ENCODE measurements around the gene HCRT. TPM values are rescaled to one million over a fixed set of nuclear protein-coding genes. Genes with fewer than 3 reads are reported as not detected.
"Not testable (repeated sequence)": the region's sequence is repeated elsewhere in the genome, so short reads cannot be mapped to it uniquely, and the experiment has no call there.

Gene HCRT
- polyA plus RNA-seq, 6 donors from 2014 or later, result not detected

- Mint-ChIP-seq H3K4me1 (peaks cover 32 to 42% (median 36%) of the 10 kb centered on the region in 3 donors), H3K4me3 (peak overlapping the region; percentile 56 to 98 (median 94)), H3K27me3 (no peaks in the 10 kb centered on the region), H3K27ac (peak overlapping the region in 3 of 6 donors; percentile 60 to 74 (median 60)), H3K9me3 (peaks cover 0 to 1% (median 0%) of the 10 kb centered on the region in 7 donors), H3K36me3 (no peaks in the 10 kb centered on the region)
- DNase-seq, result no peak
- ATAC-seq (ENCODE audit: low read depth in 2 of 2), result no peak
Observed at GRCh38 chr17:42192189-42193126, 7.2 kb upstream of the HCRT start.

GRCh38 chr17:42191275-42191608, 6.0 kb upstream of the HCRT start:
- Mint-ChIP-seq H3K9me3 (peaks cover 0 to 1% (median 0%) of the 10 kb centered on the region in 7 donors), H3K27me3 (no peaks in the 10 kb centered on the region), H3K4me1 (peaks cover 32 to 40% (median 36%) of the 10 kb centered on the region in 3 donors), H3K4me3 (no peak overlapping the region), H3K27ac (no peak overlapping the region), H3K36me3 (no peaks in the 10 kb centered on the region)
- no peak for ATAC-seq (ENCODE audit: low read depth in 2 of 2)
- DNase-seq, result no peak

GRCh38 chr17:42190491-42191274, 5.4 kb upstream of the HCRT start:
- H3K4me1 Mint-ChIP-seq, result peaks cover 32 to 40% (median 36%) of the 10 kb centered on the region in 3 donors
- ATAC-seq (ENCODE audit: low read depth in 2 of 2), result no peak
- H3K27ac Mint-ChIP-seq, result peak overlapping the region in 3 of 6 donors; percentile 15 to 75 (median 72)
- no peaks in the 10 kb centered on the region for H3K27me3 Mint-ChIP-seq
- no peaks in the 10 kb centered on the region for H3K36me3 Mint-ChIP-seq
- H3K9me3 Mint-ChIP-seq, result peaks cover 0 to 1% (median 0%) of the 10 kb centered on the region in 7 donors
- H3K4me3 Mint-ChIP-seq, result peak overlapping the region in 2 of 8 donors; percentile 42 to 51
- DNase-seq, result no peak

GRCh38 chr17:42189651-42189965, 4.4 kb upstream of the HCRT start:
- Mint-ChIP-seq H3K4me3 (peak overlapping the region in 1 of 8 donors; percentile 47), H3K27ac (no peak overlapping the region), H3K4me1 (peaks cover 36 to 45% (median 39%) of the 10 kb centered on the region in 3 donors), H3K27me3 (no peaks in the 10 kb centered on the region), H3K36me3 (no peaks in the 10 kb centered on the region), H3K9me3 (peaks cover 0 to 1% (median 0%) of the 10 kb centered on the region in 7 donors)
- DNase-seq, result no peak
- no peak for ATAC-seq (ENCODE audit: low read depth in 2 of 2)

- Mint-ChIP-seq H3K4me3 (peak overlapping the region in 3 of 8 donors; percentile 15 to 47 (median 37)), H3K27ac (peak overlapping the region in 4 of 6 donors; percentile 49 to 84 (median 70)), H3K9me3 (peaks cover 0 to 1% (median 0%) of the 10 kb centered on the region in 7 donors), H3K4me1 (peaks cover 34 to 41% (median 38%) of the 10 kb centered on the region in 3 donors), H3K36me3 (no peaks in the 10 kb centered on the region), H3K27me3 (no peaks in the 10 kb centered on the region)
- ATAC-seq (ENCODE audit: low read depth in 2 of 2) (no peak), DNase-seq (no peak)
Observed at GRCh38 chr17:42188749-42189650, 3.7 kb upstream of the HCRT start.

- no peak overlapping the region for H3K4me3 Mint-ChIP-seq
- no peak for ATAC-seq (ENCODE audit: low read depth in 2 of 2)
- no peak for DNase-seq
- H3K36me3 Mint-ChIP-seq, result no peaks in the 10 kb centered on the region
- H3K9me3 Mint-ChIP-seq, result peaks cover 0 to 1% (median 0%) of the 10 kb centered on the region in 7 donors
- peaks cover 36 to 42% (median 36%) of the 10 kb centered on the region in 3 donors for H3K4me1 Mint-ChIP-seq
- H3K27ac Mint-ChIP-seq, result peak overlapping the region in 3 of 6 donors; percentile 47 to 67 (median 52)
- no peaks in the 10 kb centered on the region for H3K27me3 Mint-ChIP-seq
Observed at GRCh38 chr17:42187833-42188232, 2.6 kb upstream of the HCRT start.

GRCh38 chr17:42186191-42186590, 939 bp upstream of the HCRT start:
- not testable (repeated sequence) for DNase-seq; H3K36me3 Mint-ChIP-seq; H3K9me3 Mint-ChIP-seq; ATAC-seq (ENCODE audit: low read depth in 2 of 2); H3K27me3 Mint-ChIP-seq
- peak overlapping the region in 5 of 8 donors; percentile 29 to 87 (median 56) for H3K4me3 Mint-ChIP-seq
- H3K4me1 Mint-ChIP-seq, result peaks cover 32 to 46% (median 37%) of the 10 kb centered on the region in 3 donors
- H3K27ac Mint-ChIP-seq, result peak overlapping the region in 4 of 6 donors; percentile 29 to 93 (median 88)

- ATAC-seq (ENCODE audit: low read depth in 2 of 2) (no peak), DNase-seq (no peak)
- peaks cover 36 to 46% (median 39%) of the 10 kb centered on the region in 3 donors for H3K4me1 Mint-ChIP-seq
- peaks cover 0 to 1% (median 0%) of the 10 kb centered on the region in 7 donors for H3K9me3 Mint-ChIP-seq
- no peaks in the 10 kb centered on the region for H3K27me3 Mint-ChIP-seq
- H3K36me3 Mint-ChIP-seq, result no peaks in the 10 kb centered on the region
- peak overlapping the region in 4 of 8 donors; percentile 87 to 96 (median 89) for H3K4me3 Mint-ChIP-seq
- peak overlapping the region in 2 of 6 donors; percentile 29 to 39 for H3K27ac Mint-ChIP-seq
Observed at GRCh38 chr17:42185621-42185930, 324 bp upstream of the HCRT start.

GRCh38 chr17:42183741-42184711, 1.2 kb downstream of the HCRT start:
- Mint-ChIP-seq H3K36me3 (no peaks in the 10 kb centered on the region), H3K4me1 (peaks cover 45 to 55% (median 47%) of the 10 kb centered on the region in 3 donors), H3K9me3 (no peaks in the 10 kb centered on the region), H3K27ac (peak overlapping the region; percentile 94 to 99 (median 98)), H3K27me3 (no peaks in the 10 kb centered on the region), H3K4me3 (peak overlapping the region; percentile 87 to 96 (median 91))
- DNase-seq (peak; percentile 79), ATAC-seq (ENCODE audit: low read depth in 2 of 2) (peak; percentile 77 to 79)

GRCh38 chr17:42182927-42183734, 2.1 kb downstream of the HCRT start:
- H3K4me3 Mint-ChIP-seq, result peak overlapping the region; percentile 87 to 96 (median 91)
- H3K4me1 Mint-ChIP-seq, result peaks cover 45 to 59% (median 49%) of the 10 kb centered on the region in 3 donors
- no peaks in the 10 kb centered on the region for H3K27me3 Mint-ChIP-seq
- peak overlapping the region; percentile 94 to 99 (median 98) for H3K27ac Mint-ChIP-seq
- ATAC-seq (ENCODE audit: low read depth in 2 of 2) (no peak), DNase-seq (no peak)
- no peaks in the 10 kb centered on the region for H3K36me3 Mint-ChIP-seq
- H3K9me3 Mint-ChIP-seq, result no peaks in the 10 kb centered on the region

- Mint-ChIP-seq H3K9me3 (no peaks in the 10 kb centered on the region), H3K4me3 (peak overlapping the region; percentile 69 to 87 (median 78)), H3K4me1 (peaks cover 50 to 64% (median 55%) of the 10 kb centered on the region in 3 donors), H3K27me3 (peaks cover 0 to 7% (median 0%) of the 10 kb centered on the region in 3 donors), H3K27ac (peak overlapping the region in 4 of 6 donors; percentile 32 to 58 (median 42)), H3K36me3 (no peaks in the 10 kb centered on the region)
- no peak for DNase-seq
- ATAC-seq (ENCODE audit: low read depth in 2 of 2), result no peak
Observed at GRCh38 chr17:42181851-42182207, 3.4 kb downstream of the HCRT start.

Measured in naive B cell (primary cell).